Measurements from ENCODE around the gene PEAR1.

The PEAR1 gene

GRCh38 chr1:156881101-156881500 lies 12.4 kb upstream of the PEAR1 start:
- no peaks in the 10 kb centered on the region for H3K4me1 ChIP-seq (ENCODE audit: low read length)
- no peak overlapping the region for H2AFZ ChIP-seq (ENCODE audit: low read depth, low read length)
- peaks cover 40% of the 10 kb centered on the region for H3K27me3 ChIP-seq (ENCODE audit: low read depth, low read length)
- TF ChIP-seq, protein P1, sequence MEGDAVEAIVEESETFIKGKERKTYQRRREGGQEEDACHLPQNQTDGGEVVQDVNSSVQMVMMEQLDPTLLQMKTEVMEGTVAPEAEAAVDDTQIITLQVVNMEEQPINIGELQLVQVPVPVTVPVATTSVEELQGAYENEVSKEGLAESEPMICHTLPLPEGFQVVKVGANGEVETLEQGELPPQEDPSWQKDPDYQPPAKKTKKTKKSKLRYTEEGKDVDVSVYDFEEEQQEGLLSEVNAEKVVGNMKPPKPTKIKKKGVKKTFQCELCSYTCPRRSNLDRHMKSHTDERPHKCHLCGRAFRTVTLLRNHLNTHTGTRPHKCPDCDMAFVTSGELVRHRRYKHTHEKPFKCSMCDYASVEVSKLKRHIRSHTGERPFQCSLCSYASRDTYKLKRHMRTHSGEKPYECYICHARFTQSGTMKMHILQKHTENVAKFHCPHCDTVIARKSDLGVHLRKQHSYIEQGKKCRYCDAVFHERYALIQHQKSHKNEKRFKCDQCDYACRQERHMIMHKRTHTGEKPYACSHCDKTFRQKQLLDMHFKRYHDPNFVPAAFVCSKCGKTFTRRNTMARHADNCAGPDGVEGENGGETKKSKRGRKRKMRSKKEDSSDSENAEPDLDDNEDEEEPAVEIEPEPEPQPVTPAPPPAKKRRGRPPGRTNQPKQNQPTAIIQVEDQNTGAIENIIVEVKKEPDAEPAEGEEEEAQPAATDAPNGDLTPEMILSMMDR (IDR thresholded peaks at IDR 0.05; ENCODE audit: low read depth, low read length), result no peak
- TF ChIP-seq EZH2phosphoT487 (IDR thresholded peaks at IDR 0.05; ENCODE audit: low read depth), result no peak
- H3K4me2 ChIP-seq (ENCODE audit: low read length), result no peak overlapping the region
- no peaks in the 10 kb centered on the region for H3K9me3 ChIP-seq (ENCODE audit: insufficient read depth, low read length)
- H3K36me3 ChIP-seq (replicated peaks; ENCODE audit: low read depth, low read length), result no peaks in the 10 kb centered on the region
- H3K79me2 ChIP-seq (ENCODE audit: low read length), result no peaks in the 10 kb centered on the region
- no peak overlapping the region for H3K27ac ChIP-seq (ENCODE audit: low read length)
- H4K20me1 ChIP-seq (ENCODE audit: insufficient read depth, low read length), result no peaks in the 10 kb centered on the region
- H3K9ac ChIP-seq (ENCODE audit: low read length), result no peak overlapping the region
- H3K4me3 ChIP-seq (ENCODE audit: low read length), result no peak overlapping the region

- Histone ChIP-seq H3K4me3 (ENCODE audit: low read length) (no peak overlapping the region), H3K4me2 (ENCODE audit: low read length) (no peak overlapping the region), H4K20me1 (ENCODE audit: insufficient read depth, low read length) (no peaks in the 10 kb centered on the region), H3K79me2 (ENCODE audit: low read length) (no peaks in the 10 kb centered on the region), H3K36me3 (replicated peaks; ENCODE audit: low read depth, low read length) (no peaks in the 10 kb centered on the region), H3K27me3 (ENCODE audit: low read depth, low read length) (peaks cover 40% of the 10 kb centered on the region), H3K9ac (ENCODE audit: low read length) (no peak overlapping the region), H3K27ac (ENCODE audit: low read length) (no peak overlapping the region), H2AFZ (ENCODE audit: low read depth, low read length) (no peak overlapping the region), H3K4me1 (ENCODE audit: low read length) (no peaks in the 10 kb centered on the region), H3K9me3 (ENCODE audit: insufficient read depth, low read length) (no peaks in the 10 kb centered on the region)
- TF ChIP-seq, protein P1 (IDR thresholded peaks at IDR 0.05; ENCODE audit: low read depth, low read length), result no peak
- no peak for TF ChIP-seq EZH2phosphoT487 (IDR thresholded peaks at IDR 0.05; ENCODE audit: low read depth)
Observed at GRCh38 chr1:156881663-156882062, 11.9 kb upstream of the PEAR1 start.

GRCh38 chr1:156882543-156882942 lies 11.0 kb upstream of the PEAR1 start:
- no peaks in the 10 kb centered on the region for H4K20me1 ChIP-seq (ENCODE audit: insufficient read depth, low read length)
- no peak overlapping the region for H3K27ac ChIP-seq (ENCODE audit: low read length)
- H3K27me3 ChIP-seq (ENCODE audit: low read depth, low read length), result peaks cover 39% of the 10 kb centered on the region
- H3K36me3 ChIP-seq (replicated peaks; ENCODE audit: low read depth, low read length), result no peaks in the 10 kb centered on the region
- H2AFZ ChIP-seq (ENCODE audit: low read depth, low read length), result no peak overlapping the region
- H3K4me1 ChIP-seq (ENCODE audit: low read length), result no peaks in the 10 kb centered on the region
- no peak overlapping the region for H3K4me2 ChIP-seq (ENCODE audit: low read length)
- no peaks in the 10 kb centered on the region for H3K79me2 ChIP-seq (ENCODE audit: low read length)
- no peak overlapping the region for H3K4me3 ChIP-seq (ENCODE audit: low read length)
- TF ChIP-seq, protein P1 (IDR thresholded peaks at IDR 0.05; ENCODE audit: low read depth, low read length), result no peak
- no peak for TF ChIP-seq EZH2phosphoT487 (IDR thresholded peaks at IDR 0.05; ENCODE audit: low read depth)
- no peak overlapping the region for H3K9ac ChIP-seq (ENCODE audit: low read length)
- no peaks in the 10 kb centered on the region for H3K9me3 ChIP-seq (ENCODE audit: insufficient read depth, low read length)

DNA sequence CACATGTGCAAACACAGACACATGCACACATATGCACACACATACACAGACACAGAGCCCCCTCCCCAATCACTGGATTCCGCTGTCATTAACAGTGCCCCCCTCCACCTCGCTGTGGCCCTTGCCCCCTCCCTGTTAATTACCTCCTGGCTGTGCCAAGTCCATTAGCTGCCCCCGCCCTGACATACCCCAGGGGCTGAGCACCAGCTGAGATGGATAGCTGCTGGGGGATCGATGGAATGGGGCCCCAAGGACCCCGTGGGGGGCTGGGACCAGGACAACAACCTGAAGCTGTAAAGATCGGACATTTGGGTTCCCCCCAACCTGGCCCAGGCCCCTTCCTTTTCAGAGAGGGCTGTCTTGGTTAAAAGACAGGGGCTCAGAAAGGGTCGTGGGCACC lies 9.6 kb upstream of the PEAR1 start:
- no peaks in the 10 kb centered on the region for H3K4me1 ChIP-seq (ENCODE audit: low read length)
- H3K9ac ChIP-seq (ENCODE audit: low read length), result no peak overlapping the region
- no peak for TF ChIP-seq EZH2phosphoT487 (IDR thresholded peaks at IDR 0.05; ENCODE audit: low read depth)
- TF ChIP-seq, protein P1 (IDR thresholded peaks at IDR 0.05; ENCODE audit: low read depth, low read length), result no peak
- H3K4me3 ChIP-seq (ENCODE audit: low read length), result no peak overlapping the region
- no peaks in the 10 kb centered on the region for H3K9me3 ChIP-seq (ENCODE audit: insufficient read depth, low read length)
- no peak overlapping the region for H3K27ac ChIP-seq (ENCODE audit: low read length)
- no peak overlapping the region for H2AFZ ChIP-seq (ENCODE audit: low read depth, low read length)
- peaks cover 29% of the 10 kb centered on the region for H3K27me3 ChIP-seq (ENCODE audit: low read depth, low read length)
- no peaks in the 10 kb centered on the region for H4K20me1 ChIP-seq (ENCODE audit: insufficient read depth, low read length)
- H3K79me2 ChIP-seq (ENCODE audit: low read length), result no peaks in the 10 kb centered on the region
- H3K4me2 ChIP-seq (ENCODE audit: low read length), result no peak overlapping the region
- no peaks in the 10 kb centered on the region for H3K36me3 ChIP-seq (replicated peaks; ENCODE audit: low read depth, low read length)
